GM12801 (cell line): Measurements from ENCODE around the gene TCF12.

ENCODE experiments used
- TF ChIP-seq, protein P1 (sequence below): IDR thresholded peaks from one replicate; pipeline ENCODE4 v1.5.1; 2011; ENCODE audit warnings: control low read depth; ENCODE audit not compliant: insufficient read length; ENCODE audit errors: extremely low read depth

The TCF12 gene

DNA sequence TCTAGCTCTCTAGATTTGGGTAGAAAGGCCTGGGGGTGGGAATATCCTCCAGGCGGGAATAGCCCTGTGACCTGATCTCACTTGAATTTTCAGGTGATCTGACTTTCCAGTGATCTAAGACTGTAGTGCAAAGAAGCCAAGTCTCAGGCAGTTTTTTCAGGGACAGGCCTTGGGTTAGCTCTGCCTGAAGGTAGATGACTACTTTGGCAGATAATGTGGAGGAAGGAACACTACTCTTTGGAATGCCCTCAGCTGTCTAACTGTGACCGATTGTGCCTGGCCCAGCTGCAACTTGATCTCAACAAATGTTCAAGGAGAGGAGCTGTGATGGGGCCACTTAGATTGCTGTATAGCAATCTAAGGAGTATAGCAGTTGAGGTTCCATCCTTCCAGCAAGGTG lies 193.7 kb downstream of the TCF12 start:
- TF ChIP-seq, protein P1, sequence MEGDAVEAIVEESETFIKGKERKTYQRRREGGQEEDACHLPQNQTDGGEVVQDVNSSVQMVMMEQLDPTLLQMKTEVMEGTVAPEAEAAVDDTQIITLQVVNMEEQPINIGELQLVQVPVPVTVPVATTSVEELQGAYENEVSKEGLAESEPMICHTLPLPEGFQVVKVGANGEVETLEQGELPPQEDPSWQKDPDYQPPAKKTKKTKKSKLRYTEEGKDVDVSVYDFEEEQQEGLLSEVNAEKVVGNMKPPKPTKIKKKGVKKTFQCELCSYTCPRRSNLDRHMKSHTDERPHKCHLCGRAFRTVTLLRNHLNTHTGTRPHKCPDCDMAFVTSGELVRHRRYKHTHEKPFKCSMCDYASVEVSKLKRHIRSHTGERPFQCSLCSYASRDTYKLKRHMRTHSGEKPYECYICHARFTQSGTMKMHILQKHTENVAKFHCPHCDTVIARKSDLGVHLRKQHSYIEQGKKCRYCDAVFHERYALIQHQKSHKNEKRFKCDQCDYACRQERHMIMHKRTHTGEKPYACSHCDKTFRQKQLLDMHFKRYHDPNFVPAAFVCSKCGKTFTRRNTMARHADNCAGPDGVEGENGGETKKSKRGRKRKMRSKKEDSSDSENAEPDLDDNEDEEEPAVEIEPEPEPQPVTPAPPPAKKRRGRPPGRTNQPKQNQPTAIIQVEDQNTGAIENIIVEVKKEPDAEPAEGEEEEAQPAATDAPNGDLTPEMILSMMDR: no peak

DNA sequence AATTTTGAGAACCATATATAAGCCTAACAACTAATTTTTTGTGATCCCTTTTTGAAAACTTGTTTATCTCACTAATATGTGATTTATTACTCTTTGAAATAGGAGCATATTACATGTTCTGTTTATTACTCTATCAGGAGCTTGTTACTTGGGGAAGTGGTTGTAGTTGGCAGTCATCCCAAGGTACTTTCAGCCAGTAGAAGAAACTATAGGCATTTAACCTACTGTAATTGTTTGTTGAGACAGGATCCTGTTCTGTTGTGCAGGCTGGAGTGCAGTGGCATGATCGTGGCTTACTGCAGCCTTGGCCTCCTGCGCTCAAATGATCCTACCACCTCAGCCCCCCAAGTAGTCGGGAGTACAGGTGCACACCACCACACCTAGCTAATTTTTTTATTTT lies 195.6 kb downstream of the TCF12 start:
- TF ChIP-seq, protein P1: no peak

DNA sequence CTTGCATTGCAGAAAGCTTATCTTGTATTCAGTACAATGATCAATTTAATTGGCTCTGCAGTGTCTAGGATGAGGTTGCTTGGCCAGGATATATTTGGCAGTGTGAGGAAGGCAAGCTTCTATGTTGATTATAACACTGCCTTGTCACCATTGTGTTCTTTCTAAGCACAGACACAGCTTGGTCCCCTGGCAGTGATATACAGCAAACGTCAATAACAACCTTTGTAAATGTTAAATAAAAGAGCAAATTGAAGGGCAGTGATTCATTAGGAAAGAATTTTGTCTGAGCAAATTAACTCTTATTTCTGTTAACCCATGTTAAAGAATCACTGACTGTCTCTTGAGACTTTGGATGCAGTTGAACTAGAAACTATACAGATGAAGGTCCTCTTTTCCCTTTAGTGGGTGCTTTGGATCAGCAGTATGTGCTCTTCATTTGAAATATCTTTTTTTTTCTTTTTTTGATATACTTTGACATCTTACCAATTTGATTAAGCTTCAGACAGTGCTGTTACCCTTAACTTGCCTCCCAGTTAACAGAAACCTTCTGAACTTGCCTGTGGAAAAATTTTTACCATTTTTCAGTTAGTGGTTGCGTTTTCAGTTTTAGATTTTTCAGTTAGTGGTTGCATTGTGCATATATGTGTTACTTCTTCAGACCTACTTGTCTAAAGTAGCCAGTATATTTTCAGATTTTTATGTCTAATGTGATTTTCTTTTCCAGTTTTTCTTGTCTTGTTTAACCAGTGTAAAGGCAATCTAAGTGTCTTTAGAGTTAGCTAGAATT lies 199.8 kb downstream of the TCF12 start:
- TF ChIP-seq, protein P1: no peak

DNA sequence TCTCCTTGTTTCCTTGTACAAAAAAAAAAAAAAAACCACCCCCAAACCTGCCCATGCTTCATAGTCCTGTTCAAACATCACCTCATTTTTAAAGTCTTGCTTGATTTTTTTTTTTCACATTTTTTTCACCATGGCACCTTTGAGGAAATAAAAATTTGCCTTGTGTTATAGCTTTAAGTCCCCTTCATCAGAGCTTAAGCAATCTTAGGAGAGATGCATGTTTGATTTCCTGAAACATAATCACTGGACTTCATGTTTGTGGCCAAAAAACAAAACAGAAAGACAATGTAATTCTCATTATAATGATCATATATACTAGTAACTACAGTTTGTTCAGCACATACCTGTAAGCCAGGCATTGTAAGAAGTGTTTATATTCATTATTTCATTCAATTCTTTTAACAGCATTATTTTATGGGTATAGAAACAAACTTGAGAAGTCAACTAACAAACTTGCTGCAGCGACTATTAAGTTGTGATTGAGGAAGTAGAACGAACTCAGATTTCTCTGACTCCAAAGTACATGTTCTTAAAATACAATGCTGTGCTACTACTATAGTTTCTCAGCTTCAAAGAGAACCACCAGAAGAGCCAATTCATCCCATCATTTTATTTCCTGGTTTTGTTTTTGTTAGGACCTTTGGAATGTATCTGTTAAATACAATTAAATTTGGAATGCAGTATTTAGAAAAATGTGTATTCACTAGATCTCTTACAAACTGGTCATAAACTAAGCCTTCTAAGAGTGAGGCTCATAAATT lies 203.8 kb downstream of the TCF12 start:
- TF ChIP-seq, protein P1: no peak

DNA sequence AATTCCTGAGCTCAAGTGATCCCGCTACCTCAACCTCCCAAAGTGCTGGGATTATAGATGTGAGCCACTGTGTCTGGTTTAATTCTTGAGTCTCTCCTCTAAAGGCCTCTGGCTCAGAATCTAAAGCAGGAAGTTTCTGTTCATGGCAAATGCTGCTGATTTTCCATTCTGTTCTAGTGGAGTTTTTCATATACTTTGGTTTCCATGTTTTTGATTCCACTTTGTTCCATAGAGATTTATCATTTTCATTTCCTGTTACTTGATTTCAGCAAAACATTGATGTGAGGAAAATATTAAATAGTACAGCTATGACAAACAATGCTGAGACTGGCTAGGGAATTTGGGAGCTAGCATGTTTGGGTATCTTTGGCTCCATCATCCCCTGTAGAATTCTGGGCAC lies 205.6 kb downstream of the TCF12 start:
- TF ChIP-seq, protein P1: no peak

DNA sequence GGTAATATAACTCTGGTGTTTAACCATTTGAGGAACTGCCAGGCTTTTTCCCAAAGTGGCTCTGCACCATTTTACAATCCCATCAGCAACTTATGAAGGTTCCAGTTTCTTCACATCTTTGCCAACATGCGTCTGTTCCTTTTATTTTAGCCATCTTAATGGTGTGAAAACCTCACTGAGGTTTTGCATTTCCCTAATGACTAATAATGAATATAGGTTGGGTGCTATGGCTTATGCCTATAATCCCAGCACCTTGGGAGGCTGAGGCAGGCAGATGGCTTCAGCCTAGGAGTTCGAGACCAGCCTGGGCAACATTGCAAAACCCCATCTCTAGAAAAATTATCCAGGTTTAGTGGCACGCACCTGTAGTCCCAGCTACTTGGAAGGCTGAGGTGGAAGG lies 210.6 kb downstream of the TCF12 start:
- TF ChIP-seq, protein P1: no peak

DNA sequence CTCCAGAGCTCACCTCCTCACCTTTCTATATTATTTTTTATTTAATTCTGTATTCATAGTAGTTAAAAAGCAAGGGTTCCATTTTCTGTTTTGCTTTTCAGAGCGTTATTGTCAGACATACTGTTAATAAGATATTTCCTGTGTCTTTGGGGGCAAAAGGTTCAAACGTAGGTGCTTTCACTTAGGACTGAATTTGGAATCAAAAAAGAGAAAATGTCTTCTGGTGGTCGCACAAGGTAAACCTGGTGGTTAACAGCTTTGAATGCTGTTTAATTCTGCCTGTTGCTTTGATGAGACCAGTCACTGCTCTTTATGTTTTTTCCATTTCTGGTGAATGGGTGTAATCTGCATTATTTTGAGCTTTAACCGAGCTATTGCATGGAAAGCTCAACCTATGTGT lies 212.5 kb downstream of the TCF12 start:
- TF ChIP-seq, protein P1: no peak
